Stimulated activated CD4-positive, alpha-beta T cell treated with anti-CD3 and anti-CD28 coated beads, Interleukin-4, amount 100 ng/mL, for 24 hours (primary cell): ENCODE results near the gene PCSK6.
"Not testable (repeated sequence)": the region's sequence is repeated elsewhere in the genome, so short reads cannot be mapped to it uniquely, and the experiment has no call there.

ENCODE experiments used
- DNase-seq: peaks from one replicate; pipeline ENCODE4 v3.0.0-alpha.2; 2020

PCSK6 gene

DNA sequence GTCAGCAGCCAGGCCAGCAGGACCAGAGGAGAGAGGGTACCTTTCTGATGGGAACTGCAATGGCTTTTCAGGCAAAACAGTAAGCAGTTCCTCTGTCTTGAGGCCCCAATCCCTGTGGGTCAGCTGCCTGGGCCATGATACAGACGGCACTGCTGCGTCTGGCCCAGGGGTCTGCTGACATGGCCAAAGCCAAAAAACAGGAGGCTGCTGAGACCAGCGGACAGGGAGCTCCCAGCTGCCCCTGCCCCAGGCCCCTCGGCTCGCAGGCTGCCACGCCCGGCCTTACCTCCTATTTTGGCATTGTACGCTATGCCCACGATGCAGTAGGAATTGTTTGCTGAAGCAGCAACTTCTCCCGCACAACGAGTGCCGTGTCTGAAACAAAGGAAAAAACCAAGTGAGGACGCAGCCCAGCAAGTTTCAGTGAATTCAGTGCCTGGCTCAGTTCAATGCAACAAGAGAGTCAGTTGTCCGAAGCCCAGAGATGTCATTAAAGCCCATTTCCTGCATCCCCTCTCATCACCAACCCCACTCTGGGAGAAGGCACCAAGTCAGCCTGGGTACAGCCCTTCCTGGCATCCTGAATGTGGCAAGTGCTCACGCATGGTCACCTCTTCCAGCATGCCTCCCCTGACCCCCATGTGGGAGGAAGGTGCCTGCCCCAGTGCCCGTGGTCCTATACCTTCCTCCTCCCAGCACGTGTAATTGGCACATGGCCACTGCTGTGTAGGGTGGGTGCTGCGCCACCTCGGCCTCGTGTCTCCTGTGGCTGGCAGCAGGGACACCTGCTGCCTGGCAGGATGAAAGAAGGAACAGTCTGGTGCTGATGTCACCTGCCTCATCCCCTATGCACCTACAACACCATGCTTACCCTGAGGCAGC lies 61.7 kb downstream of the PCSK6 start:
- no peak for DNase-seq

DNA sequence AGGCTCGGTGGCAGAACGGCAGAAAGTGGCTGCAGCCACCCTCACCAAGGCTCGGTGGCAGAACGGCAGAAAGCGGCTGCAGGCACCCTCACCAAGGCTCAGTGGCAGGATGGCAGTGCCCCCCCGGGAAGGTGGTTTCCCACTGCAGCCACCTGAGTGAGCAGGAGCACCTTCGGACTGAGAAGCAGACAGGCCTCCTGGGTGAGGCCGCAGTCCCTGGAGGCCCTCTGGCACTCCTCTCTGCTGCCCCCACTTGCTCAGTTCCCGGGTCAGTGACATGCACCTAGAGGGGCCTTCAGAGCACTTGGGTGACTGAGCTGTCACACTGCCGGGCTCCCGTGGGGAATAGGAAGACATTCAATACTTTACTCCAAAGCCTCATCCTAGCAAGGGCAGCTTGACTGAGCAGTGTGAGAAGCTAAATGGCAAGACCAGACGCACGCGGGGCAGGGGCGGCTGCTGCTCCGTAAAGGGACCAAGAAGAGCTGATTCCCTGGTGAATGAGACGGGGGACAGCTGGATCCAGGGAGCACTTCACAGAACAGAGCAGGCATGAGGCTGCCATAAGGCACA lies 62.7 kb downstream of the PCSK6 start:
- DNase-seq, result no peak

GRCh38 chr15:101425787-101426365 lies 63.6 kb downstream of the PCSK6 start:
- DNase-seq, result no peak

DNA sequence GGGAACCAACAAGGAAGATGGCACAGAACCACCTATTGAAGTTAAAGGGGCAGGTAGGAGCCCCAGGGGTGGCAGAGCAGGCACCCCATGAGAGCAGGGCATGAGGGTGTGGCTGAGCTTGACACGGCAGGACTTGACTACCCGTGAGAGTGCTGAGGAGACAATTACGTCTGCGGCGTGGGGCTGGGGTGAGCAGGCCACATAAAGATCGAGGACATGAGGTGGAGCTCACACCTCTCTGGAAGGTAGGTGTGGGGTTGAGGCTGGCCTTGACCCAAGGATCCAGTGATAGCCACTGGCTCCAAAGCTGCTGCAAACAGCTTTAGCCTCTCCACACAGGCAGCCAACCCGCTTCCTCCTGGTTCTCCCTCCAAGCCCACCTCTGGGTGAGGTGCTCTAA lies 64.5 kb downstream of the PCSK6 start:
- no peak for DNase-seq

- DNase-seq, result no peak
These were observed 69.3 kb downstream of the PCSK6 start for GRCh38 chr15:101420232-101420631.

DNA sequence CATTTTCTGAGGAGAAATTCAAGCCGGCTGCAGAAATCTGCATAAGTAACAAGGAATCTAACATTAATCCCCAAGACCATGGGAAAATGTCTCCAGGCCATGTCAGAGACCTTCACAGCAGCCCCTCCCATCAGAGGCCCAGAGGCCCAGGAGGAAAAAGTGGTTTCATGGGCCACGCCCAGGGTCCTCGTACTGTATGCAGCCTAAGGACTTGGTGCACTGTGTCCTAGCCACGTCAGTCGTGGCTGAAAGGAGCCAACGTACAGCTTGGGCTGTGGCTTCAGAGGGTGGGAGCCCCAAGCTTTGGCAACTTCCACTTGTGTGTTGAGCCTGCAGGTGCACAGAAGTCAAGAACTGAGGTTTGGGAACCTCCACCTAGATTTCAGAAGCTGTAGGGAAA lies 73.0 kb downstream of the PCSK6 start:
- not testable (repeated sequence) for DNase-seq

DNA sequence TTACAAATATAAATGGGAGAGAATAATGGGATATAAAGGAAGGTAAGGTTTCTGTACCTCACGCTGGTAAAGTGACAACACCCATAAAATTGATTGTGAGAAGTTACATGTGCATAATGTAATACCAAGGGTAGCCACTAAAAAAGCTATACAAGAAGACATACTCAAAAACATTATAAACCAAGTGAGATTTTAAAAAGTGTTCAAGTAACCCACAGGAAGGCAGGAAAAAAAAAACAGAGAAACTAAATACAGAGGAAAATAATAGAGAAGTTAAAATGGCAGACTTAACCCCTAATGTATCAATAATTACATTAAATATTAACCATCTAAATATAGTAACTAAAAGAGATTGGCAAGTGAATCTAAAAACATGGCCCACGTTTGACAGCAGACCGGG lies 76.3 kb downstream of the PCSK6 start:
- DNase-seq, result no peak

DNA sequence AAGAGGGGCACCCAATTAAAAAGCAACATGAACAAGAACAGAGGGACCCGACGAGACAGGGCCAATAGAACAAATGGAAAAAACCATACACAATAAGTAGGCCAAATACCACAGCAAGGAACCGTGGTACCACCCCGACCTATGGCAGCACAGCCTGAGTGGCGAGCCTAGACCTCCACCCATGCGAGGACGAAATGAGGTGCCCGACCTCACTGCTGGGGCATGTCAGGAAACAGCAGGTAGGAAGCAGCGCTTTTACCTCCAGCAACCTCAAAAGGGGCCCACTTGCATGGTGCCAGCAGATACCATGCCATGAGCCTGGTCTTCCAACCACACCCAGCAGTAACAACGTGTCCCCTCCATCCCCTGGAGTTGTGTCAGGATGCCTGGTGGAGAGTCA lies 77.9 kb downstream of the PCSK6 start:
- DNase-seq, result no peak

DNA sequence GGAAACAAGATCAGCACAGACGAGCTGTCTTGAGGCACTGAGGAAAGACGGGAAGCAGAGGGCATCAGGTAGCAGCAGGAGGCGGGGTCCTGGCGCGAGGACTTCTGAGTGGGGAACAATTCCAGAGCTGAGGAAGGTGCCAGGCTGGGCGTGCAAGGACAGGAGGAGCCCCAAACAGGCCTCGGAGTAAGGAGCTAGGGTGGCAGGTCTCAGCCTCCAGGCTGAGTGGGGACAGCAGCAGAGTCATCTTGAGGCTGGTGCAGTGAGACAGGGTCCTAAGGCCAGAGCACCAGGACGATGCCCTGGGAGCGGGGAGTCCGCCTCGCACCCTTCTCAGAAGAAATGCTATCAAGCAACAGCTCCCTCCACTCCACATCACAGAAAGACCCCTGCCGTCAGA lies 78.4 kb downstream of the PCSK6 start:
- DNase-seq, result no peak

DNA sequence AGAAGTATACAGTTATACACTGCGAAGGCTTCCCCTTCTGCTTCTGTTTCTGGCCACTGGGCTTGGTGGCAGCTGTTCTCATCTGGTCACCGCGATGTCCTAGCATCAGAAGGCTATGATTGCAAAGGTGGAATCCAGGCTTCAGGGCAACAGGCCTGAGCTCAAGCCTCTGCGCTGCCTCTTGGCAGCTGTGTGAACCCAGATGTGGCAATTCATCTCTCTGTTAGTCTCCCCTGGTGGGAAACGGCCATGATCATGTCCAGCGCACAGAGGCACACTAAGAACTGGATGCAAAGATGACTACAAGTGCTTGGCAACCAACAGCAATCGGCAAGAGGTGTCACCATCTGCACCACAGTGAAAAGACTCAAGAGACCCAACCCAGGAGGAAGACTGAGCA lies 78.9 kb downstream of the PCSK6 start:
- no peak for DNase-seq

GRCh38 chr15:101409621-101410020 lies 79.9 kb downstream of the PCSK6 start:
- DNase-seq, result no peak

DNA sequence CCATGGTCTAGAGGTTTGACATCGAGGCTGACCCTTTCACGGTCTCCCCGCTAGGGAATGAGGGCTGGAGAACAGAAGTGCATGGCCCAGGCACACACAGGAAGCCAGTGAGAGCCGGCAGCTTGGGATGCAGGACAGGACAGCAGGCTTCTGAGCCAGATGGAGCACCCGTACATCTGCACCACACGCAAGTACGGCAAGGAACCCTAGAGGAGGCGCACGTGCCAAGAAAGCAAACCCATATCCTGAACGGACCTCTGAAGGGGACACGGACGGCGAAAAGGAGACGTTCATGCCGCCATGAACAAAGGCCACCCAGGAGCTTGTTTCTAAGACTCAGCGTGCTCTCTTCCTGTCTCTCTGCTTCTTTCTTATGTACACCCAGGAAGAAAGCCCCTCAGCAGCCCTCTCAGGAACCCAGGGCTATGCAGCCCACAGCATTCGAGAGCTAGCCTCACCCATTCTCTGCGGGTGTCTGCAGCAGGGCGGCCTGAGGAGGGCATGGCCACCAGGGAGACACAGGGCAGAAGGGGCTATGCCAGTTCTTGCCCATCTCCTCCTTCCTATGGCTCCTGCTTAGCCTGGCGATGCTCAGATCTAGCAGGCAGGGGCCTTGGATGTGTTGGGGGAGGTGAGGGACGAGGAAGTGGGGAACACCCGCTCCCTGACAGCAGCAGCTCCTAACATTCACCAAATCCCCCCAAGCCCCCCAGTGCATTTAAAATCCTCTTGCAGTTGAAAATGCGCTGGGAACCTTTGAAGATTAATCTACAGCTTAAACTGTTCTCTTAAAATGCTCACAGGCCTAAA lies 81.3 kb downstream of the PCSK6 start:
- DNase-seq, result no peak

- DNase-seq, result no peak
These were observed 82.1 kb downstream of the PCSK6 start for GRCh38 chr15:101407439-101407838.

GRCh38 chr15:101406526-101407195 lies 82.8 kb downstream of the PCSK6 start:
- DNase-seq, result no peak

DNA sequence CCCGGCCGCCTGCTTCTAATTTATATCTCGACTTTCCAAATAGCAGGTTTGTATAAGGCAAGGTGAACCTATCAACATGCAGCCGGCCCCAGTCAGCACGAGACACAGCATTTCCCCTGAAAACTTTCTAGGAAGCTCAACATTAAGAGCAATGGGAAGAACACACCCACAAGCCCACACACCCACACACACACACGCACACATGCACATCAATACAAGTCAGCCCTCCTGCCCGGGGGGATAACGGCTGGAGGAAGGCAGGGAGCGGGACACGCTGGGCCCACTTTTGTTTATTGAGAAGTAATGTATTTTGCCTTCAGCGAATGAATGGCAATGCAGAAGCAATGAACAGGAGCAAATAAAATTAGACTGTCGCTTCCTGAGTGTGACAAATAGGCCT lies 83.5 kb downstream of the PCSK6 start:
- no peak for DNase-seq

- DNase-seq, result no peak
These were observed 85.3 kb downstream of the PCSK6 start for GRCh38 chr15:101404245-101404644.

DNA sequence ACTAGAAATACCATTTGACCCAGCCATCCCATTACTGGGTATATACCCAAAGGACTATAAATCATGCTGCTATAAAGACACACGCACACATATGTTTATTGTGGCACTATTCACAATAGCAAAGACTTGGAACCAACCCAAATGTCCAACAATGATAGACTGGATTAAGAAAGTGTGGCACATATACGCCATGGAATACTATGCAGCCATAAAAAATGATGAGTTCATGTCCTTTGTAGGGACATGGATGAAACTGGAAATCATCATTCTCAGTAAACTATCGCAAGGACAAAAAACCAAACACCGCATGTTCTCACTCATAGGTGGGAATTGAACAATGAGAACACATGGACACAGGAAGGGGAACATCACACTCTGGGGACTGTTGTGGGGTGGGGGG lies 86.6 kb downstream of the PCSK6 start:
- DNase-seq, result not testable (repeated sequence)

DNA sequence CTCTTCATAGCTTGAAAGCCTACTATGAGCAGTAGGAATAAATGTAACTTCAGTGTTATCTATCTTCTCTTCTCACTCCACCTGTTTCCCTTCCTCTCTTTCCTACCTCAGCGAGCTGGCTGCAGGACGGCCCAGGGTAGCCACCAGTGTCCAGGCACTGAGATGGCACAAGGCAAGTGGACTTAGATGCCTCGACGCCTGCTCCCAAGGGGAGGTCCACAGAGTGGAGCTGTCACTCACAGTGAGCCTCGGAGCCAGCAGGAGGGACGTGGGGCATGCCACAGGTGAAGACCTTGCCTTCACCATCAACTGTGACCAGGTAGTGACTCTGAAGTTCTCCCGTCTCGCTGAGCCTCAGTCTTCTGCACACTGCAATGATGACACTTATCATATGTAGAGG lies 88.2 kb downstream of the PCSK6 start:
- no peak for DNase-seq

DNA sequence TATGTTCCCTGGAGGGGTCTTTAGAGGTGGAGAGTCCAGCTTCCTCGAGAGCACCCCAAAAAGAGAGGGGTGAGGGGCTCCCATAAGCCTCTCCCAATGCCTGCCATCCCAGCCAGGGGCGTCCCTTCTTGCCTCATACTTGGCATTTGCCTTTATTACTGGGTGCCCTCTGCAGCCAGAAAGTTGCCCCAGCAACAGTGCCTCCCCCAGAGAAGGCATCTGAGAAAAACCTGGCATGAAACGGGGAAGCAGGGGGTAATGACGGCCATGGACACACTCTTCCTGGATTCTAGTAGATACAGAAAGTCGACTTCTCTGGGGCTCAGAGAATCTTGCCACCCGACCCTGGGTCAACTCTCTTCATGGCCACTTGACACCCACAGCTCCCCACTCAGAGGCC lies 90.1 kb downstream of the PCSK6 start:
- DNase-seq, result no peak

DNA sequence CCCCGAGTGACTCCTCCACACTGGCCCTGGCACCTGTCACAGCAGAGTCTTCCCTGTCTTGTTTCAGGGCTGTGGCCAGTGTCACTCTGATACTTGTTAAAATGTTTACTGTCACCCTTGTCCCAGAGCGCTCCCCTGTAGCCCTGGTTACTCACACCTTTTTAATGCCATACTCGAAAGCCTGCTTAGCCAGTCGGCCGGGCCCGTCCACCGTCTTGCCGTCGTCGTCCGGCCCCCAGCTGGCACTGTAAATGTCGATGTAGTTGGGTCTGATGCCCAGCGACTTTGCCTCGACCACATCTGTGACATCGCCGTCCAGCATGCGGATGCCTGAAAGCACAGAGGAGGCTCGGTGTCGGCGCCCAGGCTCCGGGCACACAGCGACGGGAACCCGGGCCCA lies 91.3 kb downstream of the PCSK6 start:
- no peak for DNase-seq

- DNase-seq, result no peak
These were observed 91.9 kb downstream of the PCSK6 start for GRCh38 chr15:101397521-101398003.

DNA sequence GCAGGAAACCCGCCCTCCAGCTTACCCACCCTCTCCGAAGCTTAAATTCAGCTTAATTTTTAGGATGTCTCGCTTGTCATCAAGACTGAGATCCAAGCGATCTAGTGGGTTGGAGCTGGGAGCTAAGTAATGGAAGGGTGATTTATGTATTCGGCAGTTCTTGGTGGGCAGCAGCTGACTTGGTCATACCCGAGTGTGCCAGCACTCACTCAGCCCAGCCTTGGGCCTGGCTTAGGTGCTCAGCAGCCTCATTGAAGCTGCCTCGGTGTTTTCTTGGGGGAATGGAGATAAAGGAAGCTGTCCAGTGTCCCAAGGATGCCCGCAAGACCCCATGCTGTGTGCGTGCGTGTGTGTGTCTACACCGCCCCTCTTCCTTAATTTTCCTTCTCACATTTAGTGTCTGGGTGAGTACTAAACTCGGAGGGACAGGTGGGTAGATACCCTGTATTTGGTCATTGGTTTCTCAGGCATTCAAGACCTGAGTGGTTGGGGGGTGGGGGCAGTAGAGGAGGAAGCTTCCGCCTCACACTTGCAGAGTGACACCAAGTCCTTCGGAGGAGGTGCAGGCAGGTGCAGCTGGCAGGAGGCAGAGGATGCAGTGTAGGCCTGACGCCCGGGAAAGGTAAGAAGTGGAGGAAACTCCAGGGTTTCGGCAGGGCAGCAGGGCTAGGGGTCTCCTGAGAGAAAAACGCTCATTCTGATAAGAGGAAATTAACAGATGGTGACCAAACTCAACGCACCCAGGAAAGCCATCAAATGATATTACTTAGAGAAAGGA lies 92.8 kb downstream of the PCSK6 start:
- DNase-seq, result no peak
